Suprapubic skin (tissue), 4 donors: ENCODE measurements around the gene PTPRM. TPM values are rescaled to one million over a fixed set of nuclear protein-coding genes. Genes with fewer than 3 reads are reported as not detected.
"Not testable (repeated sequence)": the region's sequence is repeated elsewhere in the genome, so short reads cannot be mapped to it uniquely, and the experiment has no call there.

Source experiments
- DNase-seq, 2 donors: peaks; one replicate each; pipeline ENCODE4 v3.0.0-alpha.2; 2019; ENCODE audit warnings: low spot score in 2 of 2
- H3K27ac ChIP-seq: fragments of 200-600 bp; sonication (generic); one replicate; pipeline ENCODE4 v1.5.1; 2019
- H3K27me3 ChIP-seq: fragments of 200-600 bp; sonication (generic); one replicate; pipeline ENCODE4 v1.5.1; 2019
- H3K36me3 ChIP-seq: fragments of 200-600 bp; sonication (generic); one replicate; pipeline ENCODE4 v1.5.1; 2019
- H3K4me1 ChIP-seq: fragments of 200-600 bp; sonication (generic); one replicate; pipeline ENCODE4 v1.5.1; 2019
- H3K4me3 ChIP-seq: fragments of 200-600 bp; sonication (generic); one replicate; pipeline ENCODE4 v1.5.1; 2019; ENCODE audit warnings: mild to moderate bottlenecking
- H3K9me3 ChIP-seq: fragments of 200-600 bp; sonication (generic); one replicate; pipeline ENCODE4 v1.5.1; 2019
- EP300 ChIP-seq: sonication (generic); formaldehyde crosslinking; IDR thresholded peaks from one replicate; pipeline ENCODE4 v1.6.1; 2017; ENCODE audit warnings: antibody characterized with exemption
- POLR2A ChIP-seq, 2 donors: fragments of 450-650 bp; IDR thresholded peaks; one replicate each; pipeline ENCODE4 v1.6.1; 2017; ENCODE audit warnings: antibody characterized with exemption in 2 of 2, mild to moderate bottlenecking in 2 of 2, moderate library complexity in 2 of 2
- POLR2AphosphoS5 ChIP-seq, 3 donors: sonication (generic); formaldehyde crosslinking; IDR thresholded peaks; one replicate each; pipeline ENCODE4 v1.6.1; 2017; ENCODE audit warnings: antibody characterized with exemption in 3 of 3
- WGBS: methylation state at CpG from one replicate; pipeline ENCODE4 v1.1.5; 2018; 5-methylcytosine and 5-hydroxymethylcytosine counted together
- total RNA-seq, 4 donors: library from RNA; depleted of rRNA; stranded (reverse); fragments of >200 nt; gene quantifications; one replicate each; pipeline ENCODE4 v1.1.0, GENCODE V29; 2016
- TF ChIP-seq, protein P1 (sequence below), 2 donors: fragments of 200-600 bp in 1 of 2; fragments of 450-650 bp in 1 of 2; sonication (generic) in 1 of 2; IDR thresholded peaks; one replicate each; pipeline ENCODE4 v1.5.1; 2016 to 2019; ENCODE audit warnings: antibody characterized with exemption in 2 of 2, mild to moderate bottlenecking in 1 of 2, moderate library complexity in 1 of 2

The PTPRM gene
- total RNA-seq, 4 donors from 2014 or later = 19.8 to 73.7 (median 40.0) TPM

DNA sequence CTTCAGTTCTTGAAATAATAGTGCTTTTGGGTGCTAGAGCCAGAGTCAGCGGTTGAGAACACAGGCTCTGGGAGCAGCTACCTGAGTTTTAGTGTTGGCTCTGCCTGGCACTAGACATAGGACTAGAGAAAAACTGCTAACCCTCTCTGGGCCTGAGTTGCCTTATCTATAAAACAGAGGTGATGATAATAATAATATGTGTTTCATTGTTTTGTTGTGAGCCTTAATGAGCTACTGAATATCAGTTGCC, 391.7 kb downstream of the PTPRM start:
- TF ChIP-seq EP300 (no peak), POLR2AphosphoS5 (IDR thresholded peaks at IDR 0.05) (no peak), POLR2A (IDR thresholded peaks at IDR 0.05) (no peak)
- TF ChIP-seq, protein P1, sequence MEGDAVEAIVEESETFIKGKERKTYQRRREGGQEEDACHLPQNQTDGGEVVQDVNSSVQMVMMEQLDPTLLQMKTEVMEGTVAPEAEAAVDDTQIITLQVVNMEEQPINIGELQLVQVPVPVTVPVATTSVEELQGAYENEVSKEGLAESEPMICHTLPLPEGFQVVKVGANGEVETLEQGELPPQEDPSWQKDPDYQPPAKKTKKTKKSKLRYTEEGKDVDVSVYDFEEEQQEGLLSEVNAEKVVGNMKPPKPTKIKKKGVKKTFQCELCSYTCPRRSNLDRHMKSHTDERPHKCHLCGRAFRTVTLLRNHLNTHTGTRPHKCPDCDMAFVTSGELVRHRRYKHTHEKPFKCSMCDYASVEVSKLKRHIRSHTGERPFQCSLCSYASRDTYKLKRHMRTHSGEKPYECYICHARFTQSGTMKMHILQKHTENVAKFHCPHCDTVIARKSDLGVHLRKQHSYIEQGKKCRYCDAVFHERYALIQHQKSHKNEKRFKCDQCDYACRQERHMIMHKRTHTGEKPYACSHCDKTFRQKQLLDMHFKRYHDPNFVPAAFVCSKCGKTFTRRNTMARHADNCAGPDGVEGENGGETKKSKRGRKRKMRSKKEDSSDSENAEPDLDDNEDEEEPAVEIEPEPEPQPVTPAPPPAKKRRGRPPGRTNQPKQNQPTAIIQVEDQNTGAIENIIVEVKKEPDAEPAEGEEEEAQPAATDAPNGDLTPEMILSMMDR (IDR thresholded peaks at IDR 0.05) = no peak
- no peak overlapping the region for H3K27ac ChIP-seq
- DNase-seq = no peak

DNA sequence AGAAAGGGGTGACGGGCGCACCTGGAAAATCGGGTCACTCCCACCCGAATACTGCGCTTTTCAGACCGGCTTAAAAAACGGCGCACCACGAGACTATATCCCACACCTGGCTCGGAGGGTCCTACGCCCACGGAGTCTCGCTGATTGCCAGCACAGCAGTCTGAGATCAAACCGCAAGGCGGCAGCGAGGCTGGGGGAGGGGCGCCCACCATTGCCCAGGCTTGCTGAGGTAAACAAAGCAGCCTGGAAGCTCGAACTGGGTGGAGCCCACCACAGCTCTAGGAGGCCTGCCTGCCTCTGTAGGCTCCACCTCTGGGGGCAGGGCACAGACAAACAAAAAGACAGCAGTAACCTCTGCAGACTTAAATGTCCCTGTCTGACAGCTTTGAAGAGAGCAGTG, 399.6 kb downstream of the PTPRM start:
- not testable (repeated sequence) for DNase-seq, H3K27ac ChIP-seq, H3K4me3 ChIP-seq, H3K9me3 ChIP-seq, H3K36me3 ChIP-seq, H3K4me1 ChIP-seq, H3K27me3 ChIP-seq
- WGBS = no CpG with 5 or more reads among the region's 18 CpGs

More for the DNA sequence above, 391.7 kb downstream of the PTPRM start:
- H3K36me3 ChIP-seq = no peaks in the 10 kb centered on the region
- no peaks in the 10 kb centered on the region for H3K4me1 ChIP-seq
- H3K27me3 ChIP-seq = no peaks in the 10 kb centered on the region
- no peak overlapping the region for H3K4me3 ChIP-seq
- H3K9me3 ChIP-seq = no peaks in the 10 kb centered on the region
- WGBS = 83% methylated on average over 1 of the region's 1 CpG

DNA sequence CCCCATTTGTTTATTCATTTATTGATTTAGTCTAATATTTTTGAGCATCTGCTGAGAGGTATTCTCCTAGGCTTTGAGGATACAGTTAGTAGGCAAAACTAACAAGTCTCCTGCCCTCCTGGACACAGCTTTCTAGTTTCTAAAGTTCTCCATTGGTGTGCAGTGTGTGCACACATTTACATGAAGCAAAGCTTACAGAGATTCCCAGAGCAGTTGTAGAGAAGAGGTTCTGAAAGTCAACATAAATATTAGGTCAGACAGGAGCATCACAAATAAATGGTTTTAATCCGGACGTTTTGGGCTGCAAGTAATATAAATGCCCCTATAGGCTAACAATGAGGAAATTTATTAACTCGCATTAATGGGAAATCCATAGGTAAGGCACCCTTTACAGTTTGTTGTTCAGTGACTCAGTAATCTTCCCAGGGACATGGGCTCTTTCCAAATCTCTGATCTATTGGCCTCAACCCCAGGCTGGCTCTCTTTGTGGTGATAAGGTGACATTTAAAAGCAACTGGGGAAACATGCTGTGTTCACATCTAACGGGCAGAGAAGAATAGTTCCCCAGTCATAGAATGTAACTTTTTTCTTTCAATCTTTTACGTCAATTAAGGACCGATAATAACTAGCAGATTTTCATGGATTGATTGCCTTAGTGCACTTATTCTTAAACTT, 407.2 kb downstream of the PTPRM start:
- Histone ChIP-seq H3K27me3 (no peaks in the 10 kb centered on the region), H3K9me3 (no peaks in the 10 kb centered on the region), H3K36me3 (no peaks in the 10 kb centered on the region), H3K4me3 (no peak overlapping the region), H3K4me1 (no peaks in the 10 kb centered on the region), H3K27ac (no peak overlapping the region)
- no peak for DNase-seq
- TF ChIP-seq, protein P1 (IDR thresholded peaks at IDR 0.05) = no peak
- TF ChIP-seq EP300 = no peak
- TF ChIP-seq POLR2A (IDR thresholded peaks at IDR 0.05) = no peak
- no peak for TF ChIP-seq POLR2AphosphoS5 (IDR thresholded peaks at IDR 0.05)
- 90% methylated on average over 6 of the region's 6 CpGs for WGBS

DNA sequence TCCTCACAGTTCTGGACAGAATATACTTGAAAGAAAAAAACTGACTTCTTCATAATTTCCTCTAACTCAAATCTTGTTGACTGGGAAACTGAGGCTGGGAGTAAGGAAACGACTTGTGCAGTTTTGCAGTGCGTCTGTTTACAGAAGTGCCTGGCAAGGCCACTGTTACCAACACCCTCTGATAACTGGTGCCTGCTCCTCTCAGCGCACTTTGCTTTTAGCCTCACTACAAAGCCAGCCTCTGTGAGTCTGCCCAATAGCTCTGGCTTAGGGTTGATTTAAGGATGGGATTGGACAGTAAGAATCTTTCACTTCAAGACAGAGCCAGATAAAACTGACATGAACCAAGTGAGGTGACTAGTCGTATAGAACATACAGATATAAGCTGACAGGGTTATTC, 410.8 kb downstream of the PTPRM start:
- no peak overlapping the region for H3K4me3 ChIP-seq
- TF ChIP-seq POLR2AphosphoS5 (IDR thresholded peaks at IDR 0.05) = no peak
- no peak for TF ChIP-seq EP300
- TF ChIP-seq, protein P1 (IDR thresholded peaks at IDR 0.05) = no peak
- no peak for TF ChIP-seq POLR2A (IDR thresholded peaks at IDR 0.05)
- H3K4me1 ChIP-seq = no peaks in the 10 kb centered on the region
- DNase-seq = no peak
- no peaks in the 10 kb centered on the region for H3K27me3 ChIP-seq
- no peaks in the 10 kb centered on the region for H3K9me3 ChIP-seq
- 85% methylated on average over 4 of the region's 4 CpGs for WGBS
- H3K27ac ChIP-seq = no peak overlapping the region
- H3K36me3 ChIP-seq = no peaks in the 10 kb centered on the region

DNA sequence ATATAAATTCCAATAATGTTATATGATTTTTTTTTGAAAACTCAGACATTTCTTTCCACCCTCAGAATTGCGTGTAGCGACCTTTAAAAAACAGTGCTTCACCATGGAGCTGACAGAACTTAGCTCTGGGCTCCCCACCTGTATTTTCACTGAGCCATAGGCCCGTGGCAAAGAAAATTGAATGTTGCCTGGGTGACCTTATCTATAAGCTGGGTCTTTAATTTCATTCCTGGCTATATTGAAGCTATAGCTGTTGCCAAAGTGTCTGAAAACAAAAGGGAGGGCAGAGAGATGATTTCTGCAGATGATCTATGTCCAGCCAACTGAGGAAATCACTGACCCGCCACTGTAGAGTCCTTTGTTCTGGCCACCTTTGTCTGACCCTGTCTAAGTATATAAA, 411.7 kb downstream of the PTPRM start:
- no peak overlapping the region for H3K27ac ChIP-seq
- H3K4me1 ChIP-seq = no peaks in the 10 kb centered on the region
- 84% methylated on average over 4 of the region's 4 CpGs for WGBS
- no peak overlapping the region for H3K4me3 ChIP-seq
- no peaks in the 10 kb centered on the region for H3K36me3 ChIP-seq
- no peaks in the 10 kb centered on the region for H3K27me3 ChIP-seq
- TF ChIP-seq, protein P1 (IDR thresholded peaks at IDR 0.05) = no peak
- no peak for TF ChIP-seq POLR2A (IDR thresholded peaks at IDR 0.05)
- TF ChIP-seq POLR2AphosphoS5 (IDR thresholded peaks at IDR 0.05) = no peak
- no peak for TF ChIP-seq EP300
- H3K9me3 ChIP-seq = no peaks in the 10 kb centered on the region
- DNase-seq = no peak

DNA sequence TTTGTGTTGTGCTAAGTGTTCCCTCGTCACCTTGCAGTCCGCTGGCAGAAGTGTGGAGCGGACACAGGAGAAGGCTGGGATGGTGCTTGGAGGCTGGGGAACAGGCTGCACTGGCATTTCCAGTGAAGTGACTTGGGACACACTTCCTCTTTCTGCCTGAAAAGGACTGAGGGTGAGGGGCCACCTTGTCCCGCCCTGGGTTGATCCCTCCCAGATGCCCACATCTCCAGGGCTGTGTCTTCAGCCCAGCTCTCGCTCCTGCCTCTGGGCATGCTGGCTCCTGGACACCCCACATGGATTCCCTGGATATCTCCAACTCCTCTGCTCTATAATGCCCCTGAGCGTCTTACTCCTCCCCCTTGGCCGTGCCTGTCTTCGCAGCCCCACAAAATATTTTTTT, 412.6 kb downstream of the PTPRM start:
- DNase-seq = no peak
- H3K9me3 ChIP-seq = no peaks in the 10 kb centered on the region
- H3K27ac ChIP-seq = no peak overlapping the region
- no peaks in the 10 kb centered on the region for H3K36me3 ChIP-seq
- H3K4me1 ChIP-seq = no peaks in the 10 kb centered on the region
- TF ChIP-seq EP300 = no peak
- no peak for TF ChIP-seq POLR2A (IDR thresholded peaks at IDR 0.05)
- TF ChIP-seq POLR2AphosphoS5 (IDR thresholded peaks at IDR 0.05) = no peak
- no peaks in the 10 kb centered on the region for H3K27me3 ChIP-seq
- WGBS = 95% methylated on average over 8 of the region's 8 CpGs
- no peak overlapping the region for H3K4me3 ChIP-seq
